GM18507 (cell line): ENCODE data around the gene RHOF.

Experiments
- DNase-seq: peaks from one replicate; pipeline ENCODE4 v3.0.0; 2011; ENCODE audit warnings: low read depth; ENCODE audit not compliant: insufficient read length; ENCODE audit errors: extremely low spot score
- FAIRE-seq: peaks from 2 replicates; lab custom pipeline; 2011; peaks lifted over from hg19 to GRCh38; lab: Jason Lieb, UNC

Gene RHOF

DNA sequence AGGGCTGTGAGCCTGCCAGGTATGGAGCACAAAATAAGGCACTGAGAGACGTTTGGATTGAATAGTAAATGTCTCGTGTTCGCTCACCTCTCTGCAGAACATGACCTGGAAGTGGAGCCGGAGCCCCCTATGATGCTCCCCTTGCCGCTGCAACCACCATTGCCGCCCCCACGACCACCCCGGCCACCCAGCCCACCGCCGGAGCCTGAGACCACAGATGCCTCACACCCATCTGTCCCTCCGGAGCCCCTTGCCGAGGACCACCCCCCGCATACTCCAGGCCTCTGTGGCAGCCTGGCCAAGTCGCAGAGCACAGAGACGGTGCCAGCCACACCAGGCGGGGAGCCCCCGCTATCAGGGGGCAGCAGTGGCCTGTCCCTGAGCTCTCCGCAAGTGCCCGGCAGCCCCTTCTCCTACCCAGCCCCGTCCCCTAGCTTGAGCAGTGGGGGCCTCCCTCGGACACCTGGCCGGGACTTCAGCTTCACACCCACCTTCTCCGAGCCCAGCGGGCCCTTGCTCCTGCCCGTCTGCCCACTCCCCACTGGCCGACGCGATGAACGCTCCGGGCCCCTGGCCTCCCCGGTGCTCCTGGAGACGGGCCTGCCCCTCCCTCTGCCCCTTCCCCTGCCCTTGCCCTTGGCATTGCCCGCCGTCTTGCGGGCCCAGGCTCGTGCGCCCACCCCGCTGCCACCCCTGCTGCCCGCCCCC, 29.1 kb upstream of the RHOF start:
- FAIRE-seq: no peak
- no peak for DNase-seq

DNA sequence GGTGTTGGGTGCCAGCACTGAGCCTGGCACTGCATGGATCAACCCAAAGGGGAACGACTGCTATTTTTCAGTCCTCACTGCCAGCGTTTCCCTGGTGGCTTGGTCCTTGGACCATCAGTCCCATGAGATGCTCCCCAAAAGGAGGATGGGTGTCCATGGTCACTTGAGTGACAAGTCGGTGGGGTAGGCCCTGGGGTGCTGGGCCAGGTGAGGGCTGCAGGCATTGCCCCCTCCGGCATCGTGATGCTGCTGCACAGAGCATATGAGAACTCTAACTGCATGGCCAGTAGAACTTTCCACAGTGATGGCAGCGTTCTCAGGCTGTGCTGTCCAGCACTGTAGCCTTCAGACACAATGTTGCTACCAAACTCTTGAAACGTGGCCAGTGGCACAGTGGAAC, 26.6 kb upstream of the RHOF start:
- FAIRE-seq (no peak), DNase-seq (no peak)

DNA sequence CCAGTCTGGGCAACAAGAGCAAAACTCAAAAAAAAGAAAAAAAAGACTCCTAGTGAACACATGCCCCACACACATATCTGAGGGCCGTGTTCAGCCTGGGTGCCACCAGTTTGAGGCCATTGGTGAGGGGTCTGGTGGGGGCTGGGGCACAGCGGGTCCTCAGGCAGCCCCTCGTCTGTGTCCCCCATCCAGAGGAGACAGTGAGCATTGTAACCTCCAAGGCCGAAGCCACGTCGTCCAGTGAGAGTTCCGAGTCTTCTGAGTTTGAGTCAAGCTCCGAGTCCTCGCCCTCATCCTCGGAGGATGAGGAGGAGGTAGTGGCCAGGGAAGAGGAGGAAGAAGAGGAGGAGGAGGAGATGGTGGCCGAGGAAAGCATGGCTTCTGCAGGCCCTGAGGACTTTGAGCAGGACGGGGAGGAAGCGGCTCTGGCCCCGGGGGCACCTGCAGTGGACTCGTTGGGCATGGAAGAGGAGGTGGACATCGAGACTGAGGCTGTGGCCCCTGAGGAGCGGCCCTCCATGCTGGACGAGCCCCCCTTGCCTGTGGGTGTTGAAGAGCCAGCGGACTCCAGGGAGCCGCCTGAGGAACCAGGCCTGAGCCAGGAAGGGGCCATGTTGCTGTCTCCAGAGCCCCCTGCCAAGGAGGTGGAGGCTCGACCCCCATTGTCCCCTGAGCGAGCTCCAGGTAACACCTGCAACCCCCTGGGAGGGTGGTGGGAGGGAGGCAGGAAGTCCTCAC, 25.9 kb upstream of the RHOF start:
- DNase-seq (no peak), FAIRE-seq (no peak)

DNA sequence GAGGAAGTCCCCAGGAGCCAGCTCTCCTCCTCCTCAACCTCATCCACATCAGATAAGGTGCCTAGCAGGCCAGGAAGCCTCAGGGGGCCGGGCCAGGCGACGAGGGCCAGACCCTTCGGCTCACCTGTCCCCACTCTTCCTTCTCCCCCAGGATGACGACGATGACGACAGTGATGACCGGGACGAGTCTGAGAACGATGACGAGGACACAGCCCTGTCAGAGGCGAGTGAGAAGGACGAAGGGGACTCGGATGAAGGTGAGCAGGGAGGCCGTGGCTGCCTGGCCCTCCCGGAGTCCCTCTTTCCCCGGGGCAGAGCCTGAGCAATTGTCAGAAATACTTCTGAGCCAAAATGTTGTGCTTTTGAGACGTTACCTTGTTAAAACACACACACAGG, 24.2 kb upstream of the RHOF start:
- FAIRE-seq: no peak
- DNase-seq: no peak

DNA sequence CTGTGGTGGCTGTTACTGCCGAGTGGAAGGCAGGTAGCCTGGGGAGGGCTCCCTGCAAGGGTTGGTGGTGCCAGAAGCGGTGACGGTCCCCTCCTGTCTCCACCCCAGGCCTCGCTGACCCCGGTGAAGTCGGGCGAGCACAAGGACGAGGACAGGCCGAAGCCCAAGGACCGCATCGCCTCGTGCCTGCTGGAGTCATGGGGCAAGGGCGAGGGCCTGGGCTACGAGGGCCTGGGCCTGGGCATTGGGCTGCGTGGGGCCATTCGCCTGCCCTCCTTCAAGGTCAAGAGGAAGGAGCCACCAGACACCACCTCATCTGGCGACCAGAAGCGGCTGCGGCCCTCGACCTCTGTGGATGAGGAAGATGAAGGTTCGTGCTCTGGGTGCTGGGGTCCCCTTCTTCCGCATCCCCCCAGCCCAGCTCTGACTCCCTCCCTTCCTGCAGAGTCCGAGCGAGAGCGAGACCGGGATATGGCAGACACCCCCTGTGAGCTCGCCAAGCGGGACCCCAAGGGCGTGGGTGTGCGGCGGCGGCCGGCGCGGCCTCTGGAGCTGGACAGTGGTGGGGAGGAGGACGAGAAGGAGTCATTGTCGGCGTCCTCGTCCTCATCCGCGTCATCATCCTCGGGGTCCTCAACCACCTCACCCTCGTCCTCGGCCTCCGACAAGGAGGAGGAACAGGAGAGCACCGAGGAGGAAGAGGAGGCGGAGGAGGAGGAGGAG, 23.6 kb upstream of the RHOF start:
- FAIRE-seq (no peak), DNase-seq (no peak)

DNA sequence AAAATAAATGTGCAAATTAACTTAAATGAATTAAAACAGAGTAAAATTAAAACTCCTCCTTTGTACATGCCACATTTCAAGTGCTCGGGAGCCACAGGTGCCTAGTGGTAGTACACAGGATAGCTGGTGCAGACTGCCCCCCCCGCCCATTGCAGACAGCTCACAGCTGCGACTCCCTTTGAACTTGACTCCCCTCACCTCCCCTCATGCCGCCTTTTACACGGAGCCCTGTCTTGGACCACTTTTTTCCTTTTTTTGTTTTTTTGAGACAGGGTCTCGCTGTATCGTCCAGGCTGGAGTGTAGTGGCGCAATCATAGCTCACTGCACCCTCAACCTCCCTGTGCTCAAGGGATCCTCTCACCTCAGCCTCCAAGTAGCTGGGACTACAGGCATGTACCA, 21.8 kb upstream of the RHOF start:
- DNase-seq (no peak), FAIRE-seq (no peak)

DNA sequence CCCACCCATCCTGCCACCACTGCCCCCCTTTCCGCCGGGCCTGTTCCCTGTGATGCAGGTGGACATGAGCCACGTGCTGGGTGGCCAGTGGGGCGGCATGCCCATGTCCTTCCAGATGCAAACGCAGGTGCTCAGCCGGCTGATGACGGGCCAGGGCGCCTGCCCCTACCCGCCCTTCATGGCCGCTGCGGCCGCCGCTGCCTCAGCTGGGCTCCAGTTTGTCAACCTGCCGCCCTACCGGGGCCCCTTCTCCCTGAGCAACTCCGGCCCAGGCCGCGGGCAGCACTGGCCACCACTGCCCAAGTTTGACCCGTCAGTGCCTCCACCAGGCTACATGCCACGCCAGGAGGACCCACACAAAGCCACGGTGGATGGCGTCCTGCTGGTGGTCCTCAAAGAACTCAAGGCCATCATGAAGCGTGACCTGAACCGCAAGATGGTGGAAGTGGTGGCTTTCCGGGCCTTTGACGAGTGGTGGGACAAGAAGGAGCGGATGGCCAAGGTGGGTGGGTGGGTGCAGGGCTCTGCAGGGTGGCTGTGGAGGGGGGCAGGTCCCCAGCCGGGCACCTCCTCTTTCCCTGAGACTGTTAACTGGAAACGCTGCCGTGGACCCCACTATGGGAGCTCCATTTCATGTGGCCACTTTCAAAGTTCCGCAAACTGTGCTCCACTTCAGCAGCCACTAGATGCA, 21.1 kb upstream of the RHOF start:
- no peak for DNase-seq
- no peak for FAIRE-seq

DNA sequence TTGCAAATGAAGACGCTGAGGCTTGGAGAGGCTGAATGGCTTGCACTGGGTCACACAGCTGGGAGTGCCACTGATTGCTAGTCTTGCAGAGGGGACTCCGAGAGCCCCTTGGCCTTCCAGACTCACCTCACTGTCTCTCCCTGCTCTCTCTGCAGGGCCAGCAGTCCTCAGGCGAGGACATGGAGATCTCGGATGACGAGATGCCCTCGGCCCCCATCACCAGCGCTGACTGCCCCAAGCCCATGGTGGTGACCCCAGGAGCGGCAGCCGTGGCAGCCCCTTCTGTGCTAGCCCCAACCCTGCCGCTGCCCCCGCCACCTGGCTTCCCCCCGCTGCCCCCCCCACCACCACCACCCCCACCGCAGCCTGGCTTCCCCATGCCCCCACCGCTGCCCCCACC, 20.5 kb upstream of the RHOF start:
- DNase-seq (no peak), FAIRE-seq (no peak)

DNA sequence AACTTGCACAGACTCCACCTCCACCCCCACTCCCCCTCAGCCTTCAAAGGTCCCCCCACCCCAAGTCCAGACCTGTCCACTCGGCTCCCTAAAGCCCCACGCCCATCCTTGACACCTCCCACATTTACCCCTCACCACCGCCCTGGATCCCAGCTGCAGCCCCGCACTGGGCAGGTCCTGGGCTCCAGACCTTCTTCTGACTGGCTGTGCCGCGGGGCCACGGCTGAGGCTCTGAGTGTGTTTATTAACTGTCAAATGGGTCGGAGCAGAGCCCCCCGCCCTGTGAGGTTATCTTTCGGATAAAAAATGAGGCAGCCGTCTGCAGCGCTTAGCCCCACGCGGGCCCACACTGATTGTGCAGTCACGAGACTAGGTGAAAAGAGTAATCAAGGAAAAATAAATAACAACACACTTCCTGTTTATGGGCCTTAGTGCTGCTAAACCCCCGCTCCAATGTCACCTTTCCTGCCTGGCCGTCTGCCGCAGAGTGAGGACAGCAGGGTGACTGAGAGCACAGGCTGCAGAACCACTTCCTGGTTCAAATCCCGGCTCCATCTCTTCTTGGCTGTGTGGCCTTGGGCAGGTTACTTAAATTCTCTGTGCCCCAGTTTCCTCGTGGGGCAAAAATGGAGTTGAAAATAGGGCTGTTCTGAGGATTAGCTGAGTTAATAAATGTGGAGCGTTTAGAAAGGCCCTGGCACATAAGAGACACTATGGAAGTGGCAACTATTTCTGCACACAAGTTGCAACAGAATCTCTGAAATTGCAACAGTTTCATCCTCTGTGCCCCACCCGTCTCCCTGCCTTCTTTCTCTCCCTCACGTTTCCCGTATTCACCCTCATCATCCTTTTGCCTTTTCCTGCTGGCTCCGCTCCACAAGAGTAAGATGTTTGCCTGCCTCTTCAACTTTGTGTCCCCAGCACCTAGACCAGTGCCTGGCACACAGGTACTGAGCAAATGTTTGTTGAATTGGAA, 19.7 kb upstream of the RHOF start:
- no peak for FAIRE-seq
- no peak for DNase-seq

DNA sequence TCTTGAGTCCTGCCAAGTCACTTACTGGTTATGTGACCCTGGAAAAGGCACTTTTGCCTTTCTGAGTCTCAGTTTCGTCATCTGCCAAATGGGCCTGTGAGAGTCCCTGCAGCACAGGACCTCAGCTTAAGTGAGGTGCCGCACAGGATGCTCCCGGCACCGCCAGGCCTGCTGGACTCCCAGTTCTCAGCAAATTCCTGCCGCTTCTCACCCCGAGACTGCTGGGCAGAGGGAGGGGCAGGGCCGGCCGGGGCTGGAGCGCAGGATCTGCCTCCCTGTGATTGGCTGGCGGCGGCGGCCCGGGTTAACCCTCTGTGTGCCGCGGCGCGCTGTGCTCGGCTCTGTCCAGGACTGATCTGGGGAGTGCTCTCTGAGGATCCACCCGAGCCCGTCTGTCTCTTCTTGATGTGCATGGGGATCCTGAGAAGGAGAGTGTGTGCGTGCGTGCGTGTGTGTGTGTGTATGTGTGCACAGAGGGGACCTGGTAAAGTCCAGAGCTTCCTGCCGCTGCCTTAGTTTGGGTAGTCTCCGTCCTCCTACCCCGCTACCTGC, 18.9 kb upstream of the RHOF start:
- FAIRE-seq (no peak), DNase-seq (no peak)

DNA sequence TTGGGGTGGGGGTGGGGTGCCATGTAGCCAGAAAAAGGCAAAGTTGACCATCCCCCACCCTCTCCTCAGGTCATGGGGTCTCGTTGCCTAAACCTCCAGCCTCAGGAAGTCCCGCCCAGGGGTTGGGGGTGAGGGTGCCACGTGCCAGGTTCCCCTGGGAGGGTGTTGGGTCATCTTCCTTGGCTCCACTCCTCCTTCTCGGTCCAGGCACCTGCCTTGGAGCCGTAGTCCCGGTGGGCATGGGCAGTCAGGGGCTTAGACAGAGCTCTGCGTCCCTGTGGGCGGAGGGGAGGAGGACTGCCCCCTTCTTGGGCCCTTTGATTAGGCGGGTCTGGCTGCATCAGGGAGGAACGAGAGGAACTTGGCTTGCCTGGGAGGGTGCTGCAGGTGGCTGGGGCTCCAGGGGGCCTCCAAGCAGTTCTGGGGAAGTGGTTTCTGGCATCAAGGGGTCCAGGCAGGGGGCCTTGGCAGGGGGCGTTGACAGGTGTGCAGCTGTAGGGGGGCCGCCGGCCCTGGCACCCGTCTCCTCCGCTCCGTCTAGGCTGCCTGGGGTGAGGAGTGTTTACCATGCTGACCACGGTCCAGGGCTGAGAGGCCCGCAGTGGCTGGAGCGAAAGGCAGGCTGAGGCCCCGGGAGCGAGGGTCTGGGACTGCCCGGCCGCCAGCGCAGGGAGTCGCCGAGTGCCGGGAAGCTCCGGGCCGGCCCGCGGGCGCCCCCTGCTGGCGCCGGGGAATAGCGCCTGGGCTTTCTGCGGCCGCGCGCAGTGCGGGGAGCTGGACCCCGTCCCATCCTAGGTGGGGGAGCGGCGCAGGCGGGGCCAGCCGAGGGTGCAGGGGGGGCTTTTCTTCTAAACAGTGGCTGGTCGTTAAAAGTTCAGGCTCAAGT, 18.2 kb upstream of the RHOF start:
- DNase-seq (peak; percentile 85), FAIRE-seq (peak; percentile 53)

DNA sequence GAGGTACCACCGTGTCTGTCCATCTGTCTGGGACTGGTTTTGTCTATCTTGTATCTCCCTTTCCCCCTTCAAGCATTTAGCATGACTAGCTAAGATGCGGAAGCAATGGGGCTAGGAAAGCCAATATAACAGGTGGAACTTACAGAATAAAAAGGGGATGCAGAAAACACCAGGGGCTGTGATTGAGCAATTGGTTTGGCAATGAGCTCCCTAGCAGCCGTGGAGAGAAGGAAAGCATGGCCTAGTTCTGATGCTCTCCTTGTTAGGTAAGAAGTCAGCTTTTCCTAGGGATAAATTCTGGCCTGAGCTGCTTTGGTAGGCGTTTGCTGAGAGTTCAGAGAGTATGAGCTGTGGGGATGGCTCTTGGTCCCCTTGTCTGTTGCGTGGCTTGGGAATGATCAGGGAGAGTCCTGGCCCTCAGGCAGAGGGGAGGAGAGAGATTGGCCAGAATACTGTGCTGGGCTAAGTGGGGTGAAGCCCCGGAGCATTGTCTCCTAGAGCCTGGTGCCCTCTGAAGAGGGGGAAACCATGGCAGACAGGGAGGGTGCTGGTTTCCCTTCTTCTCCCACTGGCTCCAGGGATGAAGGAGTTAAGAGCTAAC, 17.4 kb upstream of the RHOF start:
- DNase-seq (no peak), FAIRE-seq (no peak)

DNA sequence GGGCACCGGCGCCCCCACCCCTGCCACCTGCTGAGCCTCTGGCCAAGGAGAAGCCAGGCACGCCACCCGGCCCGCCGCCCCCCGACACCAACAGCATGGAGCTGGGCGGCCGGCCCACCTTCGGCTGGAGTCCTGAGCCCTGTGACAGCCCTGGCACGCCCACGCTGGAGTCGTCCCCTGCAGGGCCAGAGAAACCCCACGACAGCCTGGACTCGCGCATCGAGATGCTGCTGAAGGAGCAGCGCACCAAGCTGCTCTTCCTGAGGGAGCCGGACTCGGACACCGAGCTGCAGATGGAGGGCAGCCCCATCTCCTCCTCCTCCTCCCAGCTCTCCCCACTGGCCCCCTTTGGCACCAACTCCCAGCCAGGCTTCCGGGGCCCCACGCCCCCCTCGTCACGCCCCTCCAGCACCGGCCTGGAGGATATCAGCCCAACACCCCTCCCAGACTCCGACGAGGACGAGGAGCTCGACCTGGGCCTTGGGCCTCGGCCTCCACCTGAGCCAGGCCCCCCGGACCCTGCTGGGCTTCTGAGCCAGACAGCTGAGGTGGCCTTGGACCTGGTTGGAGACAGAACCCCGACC, 16.8 kb upstream of the RHOF start:
- FAIRE-seq: no peak
- no peak for DNase-seq

DNA sequence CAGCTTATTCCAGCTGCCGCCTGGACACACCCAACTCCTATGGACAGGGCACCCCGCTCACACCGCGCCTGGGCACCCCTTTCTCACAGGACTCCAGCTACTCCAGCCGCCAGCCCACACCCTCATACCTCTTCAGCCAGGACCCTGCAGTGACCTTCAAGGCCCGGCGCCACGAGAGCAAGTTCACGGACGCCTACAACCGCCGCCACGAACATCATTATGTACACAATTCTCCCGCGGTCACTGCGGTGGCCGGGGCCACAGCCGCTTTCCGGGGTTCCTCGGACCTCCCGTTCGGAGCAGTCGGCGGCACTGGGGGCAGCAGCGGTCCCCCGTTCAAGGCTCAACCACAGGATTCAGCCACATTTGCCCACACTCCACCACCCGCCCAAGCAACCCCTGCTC, 16.2 kb upstream of the RHOF start:
- DNase-seq (no peak), FAIRE-seq (no peak)

DNA sequence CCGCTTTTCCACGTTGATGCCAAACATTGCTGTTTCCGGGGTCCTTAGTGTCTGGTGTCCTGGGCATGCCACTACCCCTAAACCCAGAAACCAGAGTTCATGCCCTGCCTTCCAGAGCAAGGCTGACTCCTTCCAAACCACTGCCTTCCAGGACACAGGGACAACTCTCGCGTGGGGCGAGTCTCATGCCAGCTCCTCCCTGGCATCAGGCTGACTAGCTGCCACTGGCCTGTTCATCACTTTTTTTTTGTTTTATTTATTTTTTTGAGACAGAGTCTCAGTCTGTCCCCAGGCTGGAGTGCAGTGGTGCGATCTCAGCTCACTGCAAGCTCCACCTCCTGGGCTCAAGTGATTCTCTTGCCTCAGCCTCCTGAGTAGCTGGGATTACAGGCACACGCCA, 15.1 kb upstream of the RHOF start:
- DNase-seq (no peak), FAIRE-seq (no peak)

DNA sequence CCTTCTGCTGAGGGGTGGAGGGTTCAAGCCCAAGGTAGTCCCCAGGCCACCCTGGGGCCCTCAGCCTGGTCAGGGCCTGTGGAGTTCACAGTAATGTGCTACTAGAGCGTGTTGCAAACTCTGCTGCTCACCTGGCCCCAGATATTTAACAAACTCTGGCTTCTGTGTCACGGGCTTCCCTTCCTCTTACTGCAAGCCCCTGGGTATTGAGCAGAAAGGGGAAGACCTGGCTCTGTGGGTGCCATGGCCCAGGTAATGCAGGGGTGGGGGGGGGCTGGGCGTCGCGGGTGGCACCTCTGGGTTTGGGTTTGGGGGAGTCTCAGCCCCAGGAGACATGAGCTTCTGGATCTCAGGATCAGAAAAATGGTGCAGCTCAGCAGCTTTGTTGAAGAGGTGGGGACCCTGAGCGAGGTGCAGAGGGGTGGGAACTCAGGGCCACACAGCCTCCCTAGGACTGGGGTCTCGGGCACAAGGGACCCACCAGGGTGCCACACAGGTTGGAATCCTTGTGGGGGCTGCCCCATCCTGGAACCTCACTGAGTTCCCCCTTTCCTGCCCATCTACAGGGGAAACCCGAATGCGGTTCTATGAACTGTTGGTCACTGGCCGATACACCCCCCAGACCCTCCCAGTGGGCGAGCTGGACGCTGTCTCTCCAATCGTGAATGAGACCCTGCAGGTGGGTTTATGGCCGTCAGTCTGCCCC, 14.3 kb upstream of the RHOF start:
- FAIRE-seq (no peak), DNase-seq (no peak)
